ENCODE results near the gene GP5.

GP5 gene

DNA sequence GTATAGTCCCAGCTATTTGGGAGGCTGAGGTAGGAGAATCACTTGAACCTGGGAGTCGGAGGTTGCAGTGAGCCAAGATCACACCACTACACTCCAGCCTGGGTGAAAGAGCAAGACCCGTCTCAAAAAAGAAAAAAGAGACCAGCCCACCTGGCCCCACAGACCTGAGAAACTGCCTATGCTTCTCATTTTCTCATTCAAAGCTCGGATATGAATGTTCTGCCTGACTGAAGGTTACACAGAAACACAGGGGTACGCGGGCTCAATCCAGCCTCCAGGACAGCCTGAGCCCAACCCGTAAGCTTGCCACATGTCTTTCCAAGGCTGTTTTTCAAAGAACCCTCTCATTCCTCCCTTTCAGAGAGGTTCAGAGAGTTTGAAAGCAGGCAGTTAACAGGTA, 19.8 kb downstream of the GP5 start:
- POLR2A ChIA-PET (ENCODE audit: low non-redundant PET) = no interaction called here
- CTCF ChIA-PET = interaction anchor here (1.1 kb wide), 1 partner anchor 35 kb away, joined by 3 read pairs; no protein-coding TSS in a partner anchor
- TF ChIP-seq, protein P1, sequence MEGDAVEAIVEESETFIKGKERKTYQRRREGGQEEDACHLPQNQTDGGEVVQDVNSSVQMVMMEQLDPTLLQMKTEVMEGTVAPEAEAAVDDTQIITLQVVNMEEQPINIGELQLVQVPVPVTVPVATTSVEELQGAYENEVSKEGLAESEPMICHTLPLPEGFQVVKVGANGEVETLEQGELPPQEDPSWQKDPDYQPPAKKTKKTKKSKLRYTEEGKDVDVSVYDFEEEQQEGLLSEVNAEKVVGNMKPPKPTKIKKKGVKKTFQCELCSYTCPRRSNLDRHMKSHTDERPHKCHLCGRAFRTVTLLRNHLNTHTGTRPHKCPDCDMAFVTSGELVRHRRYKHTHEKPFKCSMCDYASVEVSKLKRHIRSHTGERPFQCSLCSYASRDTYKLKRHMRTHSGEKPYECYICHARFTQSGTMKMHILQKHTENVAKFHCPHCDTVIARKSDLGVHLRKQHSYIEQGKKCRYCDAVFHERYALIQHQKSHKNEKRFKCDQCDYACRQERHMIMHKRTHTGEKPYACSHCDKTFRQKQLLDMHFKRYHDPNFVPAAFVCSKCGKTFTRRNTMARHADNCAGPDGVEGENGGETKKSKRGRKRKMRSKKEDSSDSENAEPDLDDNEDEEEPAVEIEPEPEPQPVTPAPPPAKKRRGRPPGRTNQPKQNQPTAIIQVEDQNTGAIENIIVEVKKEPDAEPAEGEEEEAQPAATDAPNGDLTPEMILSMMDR (conservative IDR thresholded peaks at IDR 0.05; ENCODE audit: low read depth) = no peak
- H3K27ac ChIP-seq = no peak overlapping the region
- no peak for DNase-seq (ENCODE audit: low spot score)

DNA sequence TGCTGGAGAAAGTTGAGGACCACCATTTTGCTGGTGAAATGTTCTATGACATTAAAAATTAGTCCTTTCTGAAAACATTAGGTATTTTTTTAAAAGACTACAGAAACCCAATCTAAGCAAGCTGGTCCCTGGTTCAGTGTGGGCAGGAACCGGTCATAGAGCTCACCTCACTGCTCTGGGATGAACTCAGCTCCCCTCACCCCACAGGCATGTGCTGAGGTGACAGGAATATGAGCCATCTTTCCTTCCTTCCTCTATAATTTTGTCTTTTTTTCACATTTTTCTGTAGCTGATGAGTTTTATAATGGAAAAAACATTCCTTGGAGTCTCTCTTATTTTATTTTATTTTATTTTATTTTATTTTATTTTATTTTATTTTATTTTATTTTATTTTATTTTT, 21.4 kb downstream of the GP5 start:
- no peak for DNase-seq (ENCODE audit: low spot score)
- CTCF ChIA-PET = interaction anchor here (0.6 kb wide), 1 partner anchor 1769 kb away, joined by 3 read pairs; no protein-coding TSS in a partner anchor
- no peak overlapping the region for H3K27ac ChIP-seq
- TF ChIP-seq, protein P1 (conservative IDR thresholded peaks at IDR 0.05; ENCODE audit: low read depth) = no peak
- POLR2A ChIA-PET (ENCODE audit: low non-redundant PET) = no interaction called here

DNA sequence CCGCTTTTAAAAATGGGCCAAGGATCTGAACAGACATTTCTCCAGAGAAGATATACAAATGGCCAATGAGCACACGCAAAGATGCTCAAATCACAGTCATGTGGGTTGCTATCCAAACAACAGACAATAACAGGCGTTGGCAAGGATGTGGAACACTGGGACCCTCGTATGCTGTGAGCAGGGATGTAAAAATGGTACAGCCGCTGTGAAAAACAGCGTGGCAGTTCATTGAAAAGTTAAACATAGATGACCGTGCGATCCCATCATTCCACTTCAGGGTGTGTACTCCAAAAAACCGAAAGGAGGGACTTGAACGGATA, 22.9 kb downstream of the GP5 start:
- TF ChIP-seq, protein P1 (conservative IDR thresholded peaks at IDR 0.05; ENCODE audit: low read depth) = no peak
- no peak for DNase-seq (ENCODE audit: low spot score)
- ChIA-PET CTCF (no interaction called here), POLR2A (ENCODE audit: low non-redundant PET) (no interaction called here)
- H3K27ac ChIP-seq = no peak overlapping the region

DNA sequence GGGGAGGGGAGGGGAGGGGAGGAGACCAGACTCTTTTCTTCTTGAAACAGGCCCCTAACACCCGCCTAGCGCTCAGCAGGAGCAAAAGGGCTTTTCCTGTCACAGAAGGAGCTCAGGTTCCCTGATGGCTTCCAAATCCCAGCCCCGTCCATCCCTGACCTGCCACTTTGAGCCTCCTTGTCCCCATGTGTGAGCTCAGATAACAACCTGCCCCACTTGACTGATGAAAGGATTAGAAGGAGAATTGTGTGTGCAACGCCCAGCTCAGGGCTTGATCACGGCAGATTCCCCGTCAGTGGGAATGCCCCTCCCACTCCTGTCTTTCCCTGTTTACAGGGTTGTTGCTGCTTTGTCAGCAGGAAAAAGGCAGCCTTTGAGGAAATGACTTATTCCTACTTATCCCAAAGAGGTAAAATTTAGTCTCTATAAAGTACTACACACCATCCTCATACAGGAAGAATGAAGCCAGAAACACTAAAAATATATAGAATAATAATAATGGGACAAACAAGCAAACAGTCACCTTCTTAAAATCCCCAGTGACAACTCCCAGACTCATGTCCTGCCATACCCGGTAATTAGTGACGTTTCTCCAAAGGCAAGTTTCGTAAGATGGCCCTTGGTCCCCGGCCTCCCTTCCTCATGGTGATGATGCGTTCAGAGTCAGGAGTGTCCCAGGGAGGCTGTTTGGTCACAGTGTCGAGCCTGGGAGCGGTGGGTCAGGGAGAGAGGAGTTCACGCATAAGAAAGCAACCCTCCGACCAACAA, 23.4 kb downstream of the GP5 start:
- TF ChIP-seq, protein P1 (conservative IDR thresholded peaks at IDR 0.05; ENCODE audit: low read depth) = no peak
- POLR2A ChIA-PET (ENCODE audit: low non-redundant PET) = no interaction called here
- no peak overlapping the region for H3K27ac ChIP-seq
- CTCF ChIA-PET = no interaction called here
- no peak for DNase-seq (ENCODE audit: low spot score)

DNA sequence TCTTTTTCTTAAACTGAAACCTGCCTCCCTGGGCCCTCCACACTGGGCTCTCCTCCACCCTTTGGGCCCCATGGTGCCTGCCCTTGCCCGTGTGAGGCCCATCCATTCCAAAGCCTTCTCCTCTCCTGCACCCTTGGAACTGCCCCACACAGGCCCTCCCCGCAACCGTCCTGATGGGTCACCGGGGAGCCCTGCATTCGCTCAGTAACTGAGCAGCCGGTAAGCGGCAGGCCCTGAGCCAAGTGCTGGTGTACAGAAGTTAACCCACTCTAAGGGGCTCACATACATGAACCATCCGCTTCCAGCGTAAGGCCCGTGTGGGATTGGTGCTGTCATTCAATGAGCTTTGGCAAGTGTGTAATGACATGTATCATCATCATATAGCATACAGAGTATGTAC, 24.1 kb downstream of the GP5 start:
- no peak for DNase-seq (ENCODE audit: low spot score)
- CTCF ChIA-PET = no interaction called here
- H3K27ac ChIP-seq = no peak overlapping the region
- TF ChIP-seq, protein P1 (conservative IDR thresholded peaks at IDR 0.05; ENCODE audit: low read depth) = no peak
- POLR2A ChIA-PET (ENCODE audit: low non-redundant PET) = no interaction called here

DNA sequence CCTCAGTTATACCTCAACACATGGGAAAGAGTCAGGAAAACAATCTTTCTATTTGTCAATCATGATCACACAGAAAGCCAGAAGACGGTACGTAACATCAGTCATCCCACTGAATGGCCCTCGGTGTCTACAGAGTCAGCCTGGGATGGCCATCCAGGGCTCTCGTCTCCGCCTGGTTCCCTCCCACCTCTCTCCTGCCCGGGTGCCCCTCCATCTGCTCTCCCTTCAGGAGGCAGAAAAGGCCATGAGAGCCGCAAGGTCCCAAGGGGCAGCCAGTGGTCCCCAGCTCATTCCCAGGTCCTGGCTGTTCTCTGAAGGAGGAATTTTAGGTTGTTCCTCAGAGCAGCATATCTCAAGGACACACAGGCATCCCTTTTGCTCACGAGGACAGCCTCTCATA, 25.2 kb downstream of the GP5 start:
- TF ChIP-seq, protein P1 (conservative IDR thresholded peaks at IDR 0.05; ENCODE audit: low read depth) = no peak
- no peak for DNase-seq (ENCODE audit: low spot score)
- POLR2A ChIA-PET (ENCODE audit: low non-redundant PET) = no interaction called here
- no peak overlapping the region for H3K27ac ChIP-seq
- CTCF ChIA-PET = no interaction called here

Measured in RWPE1 (cell line).